Gastroesophageal sphincter (tissue), 3 donors: ENCODE results near the gene SLC6A13.

ENCODE experiments used
- POLR2AphosphoS5 ChIP-seq: sonication (generic); formaldehyde crosslinking; IDR thresholded peaks from one replicate; pipeline ENCODE4 v1.6.1; 2017; ENCODE audit warnings: antibody characterized with exemption
- TF ChIP-seq, protein P1 (sequence below), 4 experiments: fragments of 200-600 bp in 2 of 4; fragments of 450-650 bp in 2 of 4; sonication (generic) in 1 of 4; IDR thresholded peaks; one replicate each; pipeline ENCODE4 v1.5.1; 2017 to 2019; ENCODE audit warnings: antibody characterized with exemption in 4 of 4, mild to moderate bottlenecking in 2 of 4, moderate library complexity in 2 of 4

GRCh38 chr12:174124-174523 is 88.5 kb downstream of the SLC6A13 start:
- TF ChIP-seq, protein P1, sequence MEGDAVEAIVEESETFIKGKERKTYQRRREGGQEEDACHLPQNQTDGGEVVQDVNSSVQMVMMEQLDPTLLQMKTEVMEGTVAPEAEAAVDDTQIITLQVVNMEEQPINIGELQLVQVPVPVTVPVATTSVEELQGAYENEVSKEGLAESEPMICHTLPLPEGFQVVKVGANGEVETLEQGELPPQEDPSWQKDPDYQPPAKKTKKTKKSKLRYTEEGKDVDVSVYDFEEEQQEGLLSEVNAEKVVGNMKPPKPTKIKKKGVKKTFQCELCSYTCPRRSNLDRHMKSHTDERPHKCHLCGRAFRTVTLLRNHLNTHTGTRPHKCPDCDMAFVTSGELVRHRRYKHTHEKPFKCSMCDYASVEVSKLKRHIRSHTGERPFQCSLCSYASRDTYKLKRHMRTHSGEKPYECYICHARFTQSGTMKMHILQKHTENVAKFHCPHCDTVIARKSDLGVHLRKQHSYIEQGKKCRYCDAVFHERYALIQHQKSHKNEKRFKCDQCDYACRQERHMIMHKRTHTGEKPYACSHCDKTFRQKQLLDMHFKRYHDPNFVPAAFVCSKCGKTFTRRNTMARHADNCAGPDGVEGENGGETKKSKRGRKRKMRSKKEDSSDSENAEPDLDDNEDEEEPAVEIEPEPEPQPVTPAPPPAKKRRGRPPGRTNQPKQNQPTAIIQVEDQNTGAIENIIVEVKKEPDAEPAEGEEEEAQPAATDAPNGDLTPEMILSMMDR (IDR thresholded peaks at IDR 0.05) = no peak
- TF ChIP-seq POLR2AphosphoS5 = no peak
